HepG2 (cell line): Measurements from ENCODE around the gene CPA5. TPM values are rescaled to one million over a fixed set of nuclear protein-coding genes. Genes with fewer than 3 reads are reported as not detected.
"Not testable (repeated sequence)": the region's sequence is repeated elsewhere in the genome, so short reads cannot be mapped to it uniquely, and the experiment has no call there.

Experiments
- ATAC-seq: fragments of 200-7000 bp; cut with Tn5 transposase; 3 replicates; pipeline ENCODE4 v1.9.1; 2020; ENCODE audit warnings: mild to moderate bottlenecking, moderate library complexity
- BruUV-seq: library from RNA; stranded (reverse); fragments of 400-500 nt; replicated peaks from 2 replicates; lab custom pipeline; 2021; lab: Mats Ljungman, UMichigan
- CTCF ChIA-PET: fragments of 300-600 bp; formaldehyde crosslinking; extraction: SDS; loops from one replicate; lab custom pipeline; 2021; ENCODE audit warnings: low total read pairs, inconsistent platforms, low intra/inter-chr PET ratio; lab: Yijun Ruan, JAX
- POLR2A ChIA-PET: fragments of 350-600 bp; sonication (Branson Sonifier 250); formaldehyde crosslinking; loops from one replicate; lab custom pipeline; 2020; ENCODE audit warnings: antibody characterized with exemption, inconsistent platforms; lab: Yijun Ruan, JAX
- DNase-seq: peaks from one replicate; pipeline ENCODE4 v3.0.0-alpha.2; 2015; ENCODE audit warnings: low spot score
- FAIRE-seq: peaks from 3 replicates; lab custom pipeline; 2011; peaks lifted over from hg19 to GRCh38; lab: Jason Lieb, UNC
- H2AFZ ChIP-seq: one replicate; pipeline ENCODE4 v1.6.1; 2011; ENCODE audit warnings: low read length, inconsistent platforms
- H3K27ac ChIP-seq: fragments of 300-600 bp; 3 replicates; pipeline ENCODE4 v1.8.0; 2011; ENCODE audit warnings: mixed run types, mild to moderate bottlenecking, mixed read lengths, low read length, inconsistent platforms; ENCODE audit not compliant: insufficient read depth; ENCODE audit errors: extremely low read length
- H3K27me3 ChIP-seq, 2 experiments: fragments of 200-600 bp in 1 of 2; 2 replicates in 1 of 2; 3 replicates in 1 of 2; pipeline versions ENCODE4 v1.6.0 to v1.8.0; 2011; ENCODE audit warnings: low read length in 2 of 2, mild to moderate bottlenecking in 2 of 2, moderate library complexity in 2 of 2, inconsistent platforms in 1 of 2; ENCODE audit not compliant: insufficient read depth in 2 of 2, control insufficient read depth in 1 of 2
- H3K36me3 ChIP-seq, 2 experiments: fragments of 200-600 bp in 1 of 2; replicated peaks in 1 of 2; 2 replicates in 1 of 2; 3 replicates in 1 of 2; pipeline versions ENCODE4 v1.5.1 to v1.8.0; 2011; ENCODE audit warnings: low read length in 2 of 2, inconsistent platforms in 1 of 2; ENCODE audit not compliant: insufficient read depth in 2 of 2, control insufficient read depth in 1 of 2
- H3K4me1 ChIP-seq: 2 replicates; pipeline ENCODE4 v1.5.1; 2012; ENCODE audit warnings: low read length, inconsistent platforms; ENCODE audit not compliant: insufficient read depth
- H3K4me2 ChIP-seq: 2 replicates; pipeline ENCODE4 v1.6.0; 2011; ENCODE audit warnings: low read depth, low read length, inconsistent platforms
- H3K4me3 ChIP-seq, 3 experiments: fragments of 200-600 bp in 1 of 3; sonication (generic), shearing (Covaris generic) in 1 of 3; replicated peaks in 1 of 3; 2 replicates each; pipeline ENCODE4 v1.5.1; 2011 to 2016; ENCODE audit warnings: low read length in 3 of 3, inconsistent platforms in 2 of 3, low read depth in 2 of 3, mild to moderate bottlenecking in 2 of 3, control low read depth in 1 of 3, mixed read lengths in 1 of 3; ENCODE audit not compliant: insufficient read depth in 1 of 3
- H3K79me2 ChIP-seq: one replicate; pipeline ENCODE4 v1.6.1; 2011; ENCODE audit warnings: low read length, inconsistent platforms; ENCODE audit not compliant: insufficient read depth
- H3K9ac ChIP-seq: 2 replicates; pipeline ENCODE4 v1.6.0; 2011; ENCODE audit warnings: mild to moderate bottlenecking, low read depth, low read length, inconsistent platforms; ENCODE audit not compliant: insufficient read depth
- H3K9me3 ChIP-seq: 2 replicates; pipeline ENCODE4 v1.5.1; 2012; ENCODE audit warnings: mild to moderate bottlenecking, low read length
- H4K20me1 ChIP-seq: 2 replicates; pipeline ENCODE4 v1.6.0; 2011; ENCODE audit warnings: inconsistent platforms, mild to moderate bottlenecking, low read length, moderate library complexity; ENCODE audit not compliant: insufficient read depth
- BRCA1 ChIP-seq: sonication (generic); formaldehyde crosslinking; IDR thresholded peaks from 2 replicates; pipeline ENCODE4 v1.4.0; 2020; ENCODE audit warnings: missing genetic modification reagents
- DMAP1 ChIP-seq: IDR thresholded peaks from 2 replicates; pipeline ENCODE4 v1.6.1; 2016
- FOSL2 ChIP-seq: sonication (generic); formaldehyde crosslinking; IDR thresholded peaks from 2 replicates; pipeline ENCODE4 v1.4.0; 2020; ENCODE audit warnings: missing genetic modification reagents
- FOXO1 ChIP-seq: sonication (generic); formaldehyde crosslinking; IDR thresholded peaks from 2 replicates; pipeline ENCODE4 v1.4.0; 2020; ENCODE audit warnings: missing genetic modification reagents
- HIVEP1 ChIP-seq: sonication (generic); formaldehyde crosslinking; IDR thresholded peaks from 2 replicates; pipeline ENCODE4 v1.4.0; 2020; ENCODE audit warnings: mild to moderate bottlenecking, missing genetic modification reagents
- IRF2 ChIP-seq: IDR thresholded peaks from 2 replicates; pipeline ENCODE4 v1.6.1; 2018; ENCODE audit warnings: missing genetic modification reagents, missing compliant biosample characterization
- JUN ChIP-seq: sonication (generic); formaldehyde crosslinking; IDR thresholded peaks from 2 replicates; pipeline ENCODE4 v1.4.0; 2020; ENCODE audit warnings: mild to moderate bottlenecking, missing genetic modification reagents
- SIX4 ChIP-seq: sonication (generic); formaldehyde crosslinking; IDR thresholded peaks from 2 replicates; pipeline ENCODE4 v1.4.0; 2020; ENCODE audit warnings: missing genetic modification reagents
- ZNF431 ChIP-seq: sonication (generic); formaldehyde crosslinking; IDR thresholded peaks from 2 replicates; pipeline ENCODE4 v1.9.0; 2022; ENCODE audit warnings: missing genetic modification reagents, low read depth, mild to moderate bottlenecking, borderline replicate concordance
- ZNF644 ChIP-seq: IDR thresholded peaks from 2 replicates; pipeline ENCODE4 v1.6.1; 2016; ENCODE audit warnings: low read depth
- ZNF841 ChIP-seq: sonication (generic); formaldehyde crosslinking; IDR thresholded peaks from 2 replicates; pipeline ENCODE4 v1.8.1; 2023; ENCODE audit warnings: missing genetic modification reagents, borderline replicate concordance
- WGBS: methylation state at CpG from one replicate; pipeline ENCODE4 v1.1.6; 2017; ENCODE audit warnings: low lambda C conversion rate; 5-methylcytosine and 5-hydroxymethylcytosine counted together
- in situ Hi-C: cut with HindIII; loops from 2 replicates; pipeline ENCODE4 v1.10.0; 2017; ENCODE audit warnings: low pct_unique_long_range_greater_than_20kb; ENCODE audit not compliant: extremely low pct_ligation_motif_present
- intact Hi-C: fragments of 100-400 bp; cut with micrococcal nuclease; formaldehyde crosslinking; loops from one replicate; pipeline ENCODE4 v1.10.0; 2022; ENCODE audit not compliant: unreplicated experiment
- polyA plus RNA-seq, 8 experiments: library from polyadenylated mRNA; depleted of rRNA in 3 of 8; stranded (reverse) in 7 of 8; unstranded in 1 of 8; fragments of >200 nt; fragmentation: Illumina TruSeq in 4 of 8; extraction: Trizol in 4 of 8; gene quantifications; 2 replicates each; pipeline versions ENCODE4 v1.2.1 to v1.2.3, GENCODE V29; 2011 to 2016; ENCODE audit warnings: low read depth in 4 of 8, missing spikeins in 1 of 8, mixed read lengths in 1 of 8; ENCODE audit not compliant: insufficient read depth in 1 of 8
- total RNA-seq, 5 experiments: library from RNA; depleted of rRNA; stranded (reverse); fragments of >200 nt; fragmentation: Illumina TruSeq; extraction: Trizol; gene quantifications; 2 replicates each; pipeline ENCODE4 v1.2.3, GENCODE V29; 2016; ENCODE audit warnings: low read depth in 1 of 5

CPA5 gene
- total and polyA plus RNA-seq, 2 of the 13 experiments (the other 11 are each of a cell fraction or from before 2014, with no cell fraction given) = 0.48 TPM; not detected in 1

- H3K4me3 ChIP-seq, DNase-seq, ATAC-seq, CTCF ChIA-PET, POLR2A ChIA-PET, H3K79me2 ChIP-seq, H3K27ac ChIP-seq, H3K4me2 ChIP-seq, H3K9ac ChIP-seq, H2AFZ ChIP-seq, H3K36me3 ChIP-seq, in situ Hi-C loops, FAIRE-seq, BruUV-seq, H4K20me1 ChIP-seq, intact Hi-C loops: not testable (repeated sequence)
- H3K4me1 ChIP-seq = peaks cover 55% of the 10 kb centered on the region
- peaks cover 0 to 14% of the 10 kb centered on the region in 2 experiments; a peak in 2 of 5 replicates for H3K27me3 ChIP-seq
- 25% methylated on average over 1 of the region's 1 CpG for WGBS
- TF ChIP-seq ZNF431 (CRISPR knock-in tag) = peak; percentile 99
- H3K9me3 ChIP-seq = peaks cover 10% of the 10 kb centered on the region
Measured at GRCh38 chr7:130376461-130376860, 31.8 kb downstream of the CPA5 start.

- H3K27me3 ChIP-seq = peaks cover 0 to 14% of the 10 kb centered on the region in 2 experiments; a peak in 2 of 5 replicates
- DNase-seq (no peak), ATAC-seq (no peak), FAIRE-seq (no peak)
- in situ Hi-C loops = no loop called here
- H4K20me1 ChIP-seq = no peaks in the 10 kb centered on the region
- H3K36me3 ChIP-seq = no peaks in the 10 kb centered on the region
- H3K9me3 ChIP-seq = peaks cover 10% of the 10 kb centered on the region
- CTCF ChIA-PET = no interaction called here
- POLR2A ChIA-PET = no interaction called here
- no peak for TF ChIP-seq SIX4 (CRISPR knock-in tag)
- TF ChIP-seq FOSL2 (CRISPR knock-in tag) = peak; percentile 66
- no peak for TF ChIP-seq HIVEP1
- TF ChIP-seq ZNF841 (CRISPR knock-in tag) = no peak
- no peak for TF ChIP-seq IRF2 (CRISPR knock-in tag)
- no peak for TF ChIP-seq JUN
- TF ChIP-seq BRCA1 (CRISPR knock-in tag) = no peak
- no peak for TF ChIP-seq FOXO1 (CRISPR knock-in tag)
- TF ChIP-seq DMAP1 = no peak
- 0 out of 2 replicates have a peak, but pooled peaks have one; percentile 32 for TF ChIP-seq ZNF644
- no peak overlapping the region for H3K9ac ChIP-seq
- H2AFZ ChIP-seq = no peak overlapping the region
- H3K79me2 ChIP-seq = no peaks in the 10 kb centered on the region
- BruUV-seq = no TSS peak
- intact Hi-C loops = no loop called here
- no peak overlapping the region for H3K4me3 ChIP-seq
- WGBS = 82% methylated on average over 2 of the region's 6 CpGs
- H3K27ac ChIP-seq = no peak overlapping the region
- H3K4me1 ChIP-seq = peaks cover 50% of the 10 kb centered on the region
- H3K4me2 ChIP-seq = no peak overlapping the region
Measured at GRCh38 chr7:130377178-130377577, 32.6 kb downstream of the CPA5 start.
